H1 (cell line): ENCODE data around the gene HOXA6. TPM values are rescaled to one million over a fixed set of nuclear protein-coding genes. Genes with fewer than 3 reads are reported as not detected.

Experiments
- CTCF ChIA-PET: fragments of 300-600 bp; sonication (Branson Sonifier 250); formaldehyde crosslinking; loops from one replicate; lab custom pipeline; 2021; ENCODE audit not compliant: partially characterized antibody; lab: Charles Lee
- POLR2A ChIA-PET: fragments of 300-600 bp; sonication (Branson Sonifier 250); formaldehyde crosslinking; loops from one replicate; lab custom pipeline; 2021; ENCODE audit warnings: inconsistent platforms; ENCODE audit not compliant: partially characterized antibody; lab: Charles Lee
- DNase-seq, 2 experiments: peaks; one replicate each; pipeline versions ENCODE4 v3.0.0 to v3.0.0-alpha.2; 2010 to 2022; ENCODE audit warnings: low spot score in 2 of 2, low read depth in 1 of 2, mixed read lengths in 1 of 2
- FAIRE-seq: peaks from 2 replicates; lab custom pipeline; 2011; peaks lifted over from hg19 to GRCh38; lab: Jason Lieb, UNC
- H2AFZ ChIP-seq: 2 replicates; pipeline ENCODE4 v1.8.1; 2012; ENCODE audit warnings: low read length, inconsistent platforms
- H2AK5ac ChIP-seq: 2 replicates; pipeline ENCODE4 v1.6.1; 2013; ENCODE audit warnings: low read depth, low read length
- H2BK120ac ChIP-seq: replicated peaks from 2 replicates; pipeline ENCODE3; 2013; ENCODE audit warnings: low read depth, low read length, inconsistent platforms
- H2BK12ac ChIP-seq: 2 replicates; pipeline ENCODE4 v1.6.1; 2013; ENCODE audit warnings: low read depth, low read length
- H2BK15ac ChIP-seq: 2 replicates; pipeline ENCODE4 v1.6.1; 2013; ENCODE audit warnings: low read length
- H2BK20ac ChIP-seq: 2 replicates; pipeline ENCODE4 v1.6.1; 2013; ENCODE audit warnings: low read length
- H2BK5ac ChIP-seq: 2 replicates; pipeline ENCODE4 v1.6.1; 2013; ENCODE audit warnings: low read depth, low read length
- H3K14ac ChIP-seq: 2 replicates; pipeline ENCODE4 v1.6.1; 2013; ENCODE audit warnings: inconsistent platforms; ENCODE audit not compliant: insufficient read length
- H3K18ac ChIP-seq: 2 replicates; pipeline ENCODE4 v1.6.1; 2013; ENCODE audit warnings: low read length; ENCODE audit errors: extremely low read depth
- H3K23ac ChIP-seq: 2 replicates; pipeline ENCODE4 v1.6.1; 2013; ENCODE audit warnings: inconsistent platforms; ENCODE audit not compliant: insufficient read length
- H3K23me2 ChIP-seq: 2 replicates; pipeline ENCODE4 v1.6.1; 2013; ENCODE audit warnings: low read depth, low read length
- H3K27ac ChIP-seq: 2 replicates; pipeline ENCODE4 v1.6.1; 2011; ENCODE audit warnings: low read depth, low read length, inconsistent platforms
- H3K27me3 ChIP-seq, 4 experiments: replicated peaks in 1 of 4; 1 replicate in 1 of 4; 2 replicates in 3 of 4; pipeline versions ENCODE4 v1.6.1 to v1.8.1; 2011 to 2013; ENCODE audit warnings: low read length in 3 of 4, mild to moderate bottlenecking in 3 of 4, inconsistent platforms in 2 of 4, mixed read lengths in 2 of 4, moderate library complexity in 1 of 4; ENCODE audit not compliant: control insufficient read depth in 3 of 4, insufficient read depth in 3 of 4; ENCODE audit errors: extremely low read depth in 1 of 4
- H3K36me3 ChIP-seq, 4 experiments: 2 replicates each; pipeline versions ENCODE4 v1.6.1 to v1.8.1; 2011 to 2013; ENCODE audit warnings: mild to moderate bottlenecking in 4 of 4, low read length in 3 of 4, moderate library complexity in 2 of 4, control low read depth in 1 of 4, inconsistent platforms in 1 of 4; ENCODE audit not compliant: insufficient read depth in 4 of 4, control insufficient read depth in 2 of 4
- H3K4ac ChIP-seq: replicated peaks from 2 replicates; pipeline ENCODE3; 2013; ENCODE audit warnings: low read length, low read depth, mixed read lengths, inconsistent platforms; ENCODE audit not compliant: insufficient read length
- H3K4me1 ChIP-seq, 4 experiments: replicated peaks in 1 of 4; 1 replicate in 1 of 4; 2 replicates in 3 of 4; pipeline versions ENCODE4 v1.6.1 to v1.8.1; 2011 to 2013; ENCODE audit warnings: low read length in 3 of 4, inconsistent platforms in 2 of 4, mixed read lengths in 1 of 4; ENCODE audit not compliant: insufficient read depth in 4 of 4, control insufficient read depth in 3 of 4
- H3K4me2 ChIP-seq, 2 experiments: 2 replicates each; pipeline versions ENCODE4 v1.6.1 to v1.8.1; 2011 to 2013; ENCODE audit warnings: low read depth in 2 of 2, low read length in 2 of 2, control low read depth in 1 of 2, inconsistent platforms in 1 of 2, mild to moderate bottlenecking in 1 of 2; ENCODE audit not compliant: insufficient read depth in 1 of 2
- H3K4me3 ChIP-seq, 4 experiments: fragments of 200-600, 300-600 bp in 1 of 4; sonication (generic), shearing (Covaris generic), sonication (Bioruptor Twin) in 1 of 4; 2 replicates each; pipeline versions ENCODE4 v1.5.1 to v1.8.1; 2011 to 2016; ENCODE audit warnings: low read length in 4 of 4, low read depth in 3 of 4, control low read depth in 2 of 4, inconsistent platforms in 2 of 4, mild to moderate bottlenecking in 2 of 4, mixed read lengths in 1 of 4, moderate library complexity in 1 of 4; ENCODE audit not compliant: insufficient read depth in 2 of 4; ENCODE audit errors: extremely low read depth in 1 of 4
- H3K56ac ChIP-seq: replicated peaks from 2 replicates; pipeline ENCODE3; 2013; ENCODE audit warnings: low read depth, mild to moderate bottlenecking, mixed read lengths, low read length, inconsistent platforms; ENCODE audit not compliant: insufficient read length
- H3K79me1 ChIP-seq: 2 replicates; pipeline ENCODE4 v1.6.1; 2013; ENCODE audit warnings: low read depth, low read length, control low read depth
- H3K79me2 ChIP-seq, 2 experiments: 2 replicates each; pipeline versions ENCODE4 v1.6.1 to v1.8.1; 2012 to 2013; ENCODE audit warnings: low read length in 2 of 2, mild to moderate bottlenecking in 2 of 2, inconsistent platforms in 1 of 2; ENCODE audit not compliant: insufficient read depth in 2 of 2, control insufficient read depth in 1 of 2
- H3K9ac ChIP-seq, 4 experiments: replicated peaks in 1 of 4; 1 replicate in 1 of 4; 2 replicates in 3 of 4; pipeline versions ENCODE4 v1.6.1 to v1.8.1; 2011 to 2013; ENCODE audit warnings: low read depth in 3 of 4, low read length in 3 of 4, control low read depth in 2 of 4, mild to moderate bottlenecking in 2 of 4, moderate library complexity in 2 of 4, inconsistent platforms in 1 of 4; ENCODE audit errors: extremely low read depth in 1 of 4
- H3K9me3 ChIP-seq, 2 experiments: 2 replicates each; pipeline versions ENCODE4 v1.6.1 to v1.8.1; 2012 to 2013; ENCODE audit warnings: mild to moderate bottlenecking in 2 of 2, moderate library complexity in 2 of 2, control low read depth in 1 of 2, inconsistent platforms in 1 of 2, low read depth in 1 of 2, low read length in 1 of 2, mixed read lengths in 1 of 2; ENCODE audit not compliant: insufficient read depth in 2 of 2
- H4K20me1 ChIP-seq, 2 experiments: replicated peaks in 1 of 2; 2 replicates each; pipeline versions ENCODE3 to v1.8.1; 2011 to 2013; ENCODE audit warnings: inconsistent platforms in 2 of 2, low read length in 2 of 2, mild to moderate bottlenecking in 1 of 2; ENCODE audit not compliant: insufficient read depth in 2 of 2, control insufficient read depth in 1 of 2
- H4K5ac ChIP-seq: 2 replicates; pipeline ENCODE4 v1.6.1; 2013; ENCODE audit warnings: low read length, low read depth, mixed read lengths, inconsistent platforms; ENCODE audit not compliant: insufficient read length
- H4K8ac ChIP-seq: 2 replicates; pipeline ENCODE4 v1.8.0; 2013; ENCODE audit warnings: mild to moderate bottlenecking, moderate library complexity, low read length, inconsistent platforms; ENCODE audit not compliant: insufficient read depth; ENCODE audit errors: extremely low read depth
- H4K91ac ChIP-seq: replicated peaks from 2 replicates; pipeline ENCODE3; 2013; ENCODE audit warnings: low read length, mixed read lengths, inconsistent platforms; ENCODE audit not compliant: insufficient read length
- FOSL1 ChIP-seq: IDR thresholded peaks from 2 replicates; pipeline ENCODE4 v1.6.1; 2011; ENCODE audit warnings: mild to moderate bottlenecking, low read depth, low read length, moderate library complexity; ENCODE audit not compliant: insufficient read depth
- POLR2A ChIP-seq, 2 experiments: IDR thresholded peaks; 1 replicate in 1 of 2; 2 replicates in 1 of 2; pipeline ENCODE4 v1.6.1; 2011; ENCODE audit warnings: low read depth in 2 of 2, low read length in 2 of 2, mild to moderate bottlenecking in 2 of 2; ENCODE audit errors: control extremely low read depth in 1 of 2
- RAD21 ChIP-seq, 2 experiments: IDR thresholded peaks in 1 of 2; conservative IDR thresholded peaks in 1 of 2; 2 replicates each; pipeline ENCODE4 v1.6.1; 2011; ENCODE audit warnings: low read depth in 2 of 2, low read length in 2 of 2, improper control_type of control experiment in 1 of 2, inconsistent platforms in 1 of 2, mild to moderate bottlenecking in 1 of 2, moderate library complexity in 1 of 2
- SAP30 ChIP-seq: fragments of 300-600 bp; sonication (generic); IDR thresholded peaks from 2 replicates; pipeline ENCODE4 v1.7.1; 2012; ENCODE audit warnings: low read length, moderate library complexity, mild to moderate bottlenecking, inconsistent platforms; ENCODE audit not compliant: insufficient read depth, insufficient replicate concordance
- WGBS, 2 experiments: shearing (Covaris generic) in 1 of 2; methylation state at CpG; one replicate each; pipeline versions ENCODE4 v1.1.6 to v1.1.7; 2013 to 2015; ENCODE audit warnings: low lambda C conversion rate in 2 of 2, mixed read lengths in 2 of 2, inconsistent platforms in 1 of 2, low coverage in 1 of 2, missing lambda C conversion rate in 1 of 2; ENCODE audit not compliant: insufficient replicate concordance in 2 of 2, insufficient coverage in 1 of 2, insufficient read length in 1 of 2; ENCODE audit errors: extremely low coverage in 1 of 2, missing lambda C conversion rate in 1 of 2; 5-methylcytosine and 5-hydroxymethylcytosine counted together
- polyA plus RNA-seq, 7 experiments: library from polyadenylated mRNA; depleted of rRNA in 3 of 7; stranded (reverse) in 5 of 7; unstranded in 2 of 7; fragments of >200 nt in 5 of 7; fragments of 200-250 nt in 2 of 7; gene quantifications; 1 replicate in 5 of 7; 2 replicates in 1 of 7; 4 replicates in 1 of 7; pipeline versions ENCODE4 v1.2.1 to v1.2.3, GENCODE V29; 2011 to 2013; ENCODE audit warnings: missing spikeins in 2 of 7, mixed read lengths in 2 of 7
- total RNA-seq: library from RNA; stranded (reverse); fragmentation: NEBNext Ultra II Directional; extraction: Animal tissue kit (Norgen Biotek cat#: 25700); gene quantifications from 2 replicates; pipeline ENCODE4 v1.2.1, GENCODE V29; 2021

Gene HOXA6
- total and polyA plus RNA-seq, 2 of the 8 experiments (the other 6 are each of a cell fraction or from before 2014, with no cell fraction given): not detected

GRCh38 chr7:27189295-27189996, 41.9 kb upstream of the HOXA6 start:
- no peak overlapping the region for H3K23ac ChIP-seq
- no peak overlapping the region for H2BK5ac ChIP-seq
- no peaks in the 10 kb centered on the region for H3K79me1 ChIP-seq
- H3K18ac ChIP-seq: no peak overlapping the region
- ChIA-PET CTCF (interaction anchor here (0.5 to 9.1 kb wide), 7 partner anchors 10 to 831 kb away, joined by 3 to 64 read pairs (median 7); partner anchors contain the start of gene HOXA13), POLR2A (no interaction called here)
- H2AFZ ChIP-seq: no peak overlapping the region
- H2BK12ac ChIP-seq: 0 out of 2 replicates have a peak overlapping the region, but pooled peaks have one; percentile 60
- H3K14ac ChIP-seq: no peak overlapping the region
- DNase-seq (peak in 1 of 2 experiments; percentile 64), FAIRE-seq (no peak)
- peak overlapping the region; percentile 32; the same call in 1 of the 2 replicates for H2BK20ac ChIP-seq
- H3K4me2 ChIP-seq: peak overlapping the region; percentile 29 to 41; a peak in 3 of 4 replicates
- H4K20me1 ChIP-seq: peaks cover 30 to 60% of the 10 kb centered on the region in 2 experiments
- H3K56ac ChIP-seq: no peak overlapping the region
- H3K27me3 ChIP-seq: peaks cover 97 to 100% (median 98%) of the 10 kb centered on the region in 4 experiments
- no peaks in the 10 kb centered on the region for H3K23me2 ChIP-seq
- H3K36me3 ChIP-seq: peaks cover 0 to 14% (median 0%) of the 10 kb centered on the region in 4 experiments; a peak in 1 of 8 replicates
- no peak overlapping the region for H2BK15ac ChIP-seq
- TF ChIP-seq FOSL1 (no peak), POLR2A (IDR thresholded peaks at IDR 0.05; ENCODE audit: control extremely low read depth in 1 of 2, low read depth in 2 of 2, low read length in 2 of 2) (no peak), RAD21 (IDR thresholded peaks at IDR 0.05 in 1 of 2, conservative IDR thresholded peaks at IDR 0.05 in 1 of 2; ENCODE audit: low read depth in 2 of 2, low read length in 2 of 2) (peak in 1 of 2 experiments; percentile 3; a peak in 1 of 4 replicates), SAP30 (no peak)
- no peak overlapping the region for H4K5ac ChIP-seq
- H4K91ac ChIP-seq: no peak overlapping the region
- H3K79me2 ChIP-seq: no peaks in the 10 kb centered on the region
- H3K4ac ChIP-seq: no peak overlapping the region
- H3K4me3 ChIP-seq: peak overlapping the region in 1 of 4 experiments; percentile 38; a peak in 2 of 8 replicates
- H4K8ac ChIP-seq: 0 out of 2 replicates have a peak overlapping the region, but pooled peaks have one; percentile 1
- H2AK5ac ChIP-seq: no peak overlapping the region
- no peak overlapping the region for H2BK120ac ChIP-seq
- no peak overlapping the region for H3K9ac ChIP-seq
- no peak overlapping the region for H3K27ac ChIP-seq
- peaks cover 0 to 27% (median 16%) of the 10 kb centered on the region in 4 experiments; a peak in 5 of 7 replicates for H3K4me1 ChIP-seq
- 10% methylated on average over 21 of the region's 22 CpGs; no CpG with 5 or more reads in 1 of the 2 experiments for WGBS, 2 experiments
- H3K9me3 ChIP-seq: peaks cover 0 to 3% of the 10 kb centered on the region in 2 experiments; a peak in 1 of 4 replicates
